ENCODE measurements around the gene TRIM33.

- TF ChIP-seq CTCF (CRISPR knock-in tag; IDR thresholded peaks at IDR 0.05) (no peak), ETS1 (CRISPR knock-in tag; IDR thresholded peaks at IDR 0.05) (no peak), MXI1 (IDR thresholded peaks at IDR 0.05; ENCODE audit: borderline replicate concordance, low read depth, low read length) (no peak), SETDB1 (CRISPR knock-in tag; IDR thresholded peaks at IDR 0.05; ENCODE audit: borderline replicate concordance) (no peak), ATF7-NPFF (CRISPR knock-in tag; IDR thresholded peaks at IDR 0.05; ENCODE audit: low read depth) (no peak), ZNF235 (CRISPR knock-in tag; IDR thresholded peaks at IDR 0.05; ENCODE audit: borderline replicate concordance) (no peak)
Observed at GRCh38 chr1:114455102-114455785, 55.8 kb downstream of the TRIM33 start.
